Esophagus mucosa (tissue), 1 donor: ENCODE data around the gene ART5. TPM values are rescaled to one million over a fixed set of nuclear protein-coding genes. Genes with fewer than 3 reads are reported as not detected.
"Not testable (repeated sequence)": the region's sequence is repeated elsewhere in the genome, so short reads cannot be mapped to it uniquely, and the experiment has no call there.

Experiments
- ATAC-seq: fragments of 200-7000 bp; cut with Tn5 transposase; one replicate; pipeline ENCODE4 v1.9.1; 2020
- total RNA-seq: library from RNA; stranded (reverse); gene quantifications from one replicate; pipeline ENCODE4 v1.2.4, GENCODE V29; 2023
- donor health status: DM: yes; HTN: yes; CAD: no.

Gene ART5
- total RNA-seq, 1 donor from 2014 or later: not detected

DNA sequence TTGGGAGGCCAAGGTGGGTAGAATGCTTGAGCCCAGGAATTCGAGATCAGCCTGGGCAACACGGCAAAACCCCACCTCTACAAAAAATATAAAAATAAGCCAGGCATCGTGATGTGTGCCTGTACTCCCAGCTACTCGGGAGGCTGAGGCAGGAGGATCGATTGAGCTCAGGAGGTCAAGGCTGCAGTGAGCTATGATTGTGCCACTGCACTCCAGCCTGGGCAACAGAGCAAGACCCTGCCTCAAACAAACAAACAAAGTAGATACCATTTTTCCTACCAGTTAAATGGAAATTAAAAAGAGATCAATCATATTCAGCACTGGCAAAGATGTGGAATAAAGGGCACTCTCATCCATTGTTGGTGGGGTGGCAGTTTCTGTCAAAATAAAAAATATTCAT lies 15.5 kb upstream of the ART5 start:
- not testable (repeated sequence) for ATAC-seq

DNA sequence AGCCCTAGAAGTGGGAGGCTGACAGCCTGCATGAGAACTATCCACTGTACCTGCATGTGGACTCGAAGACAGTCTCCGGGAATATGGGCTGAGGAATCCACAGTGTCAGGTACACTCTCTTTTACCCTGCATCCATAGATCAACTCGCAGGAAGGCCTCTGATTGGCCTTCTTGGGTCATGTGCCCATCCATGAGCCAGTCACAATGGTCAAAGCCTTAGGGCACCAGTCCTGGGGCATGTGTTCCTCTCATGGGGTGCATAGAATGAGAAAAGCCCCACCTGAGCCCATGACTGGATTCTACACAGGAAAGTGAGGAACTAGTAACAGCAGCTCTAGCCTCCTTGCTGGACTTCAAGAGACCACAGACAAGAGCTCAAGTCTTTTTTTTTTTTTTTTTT lies 13.8 kb upstream of the ART5 start:
- no peak for ATAC-seq

DNA sequence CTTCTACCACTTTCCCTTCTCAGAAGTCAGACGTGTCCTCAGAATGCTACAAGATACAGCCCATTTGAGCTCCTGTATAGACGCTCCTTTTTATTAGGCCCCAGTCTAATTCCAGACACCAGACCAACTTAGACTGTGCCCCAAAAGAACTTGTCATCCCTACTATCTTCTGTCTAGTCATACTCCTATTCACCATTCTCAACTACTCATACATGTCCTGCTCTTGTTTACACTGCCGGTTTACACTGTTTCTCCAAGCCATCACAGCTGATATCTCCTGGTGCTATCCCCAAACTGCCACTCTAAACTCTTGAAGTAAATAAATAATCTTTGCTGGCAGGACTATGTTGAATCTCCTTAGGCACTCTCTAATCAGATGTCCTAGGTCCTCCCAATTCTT lies 10.7 kb upstream of the ART5 start:
- ATAC-seq: not testable (repeated sequence)

DNA sequence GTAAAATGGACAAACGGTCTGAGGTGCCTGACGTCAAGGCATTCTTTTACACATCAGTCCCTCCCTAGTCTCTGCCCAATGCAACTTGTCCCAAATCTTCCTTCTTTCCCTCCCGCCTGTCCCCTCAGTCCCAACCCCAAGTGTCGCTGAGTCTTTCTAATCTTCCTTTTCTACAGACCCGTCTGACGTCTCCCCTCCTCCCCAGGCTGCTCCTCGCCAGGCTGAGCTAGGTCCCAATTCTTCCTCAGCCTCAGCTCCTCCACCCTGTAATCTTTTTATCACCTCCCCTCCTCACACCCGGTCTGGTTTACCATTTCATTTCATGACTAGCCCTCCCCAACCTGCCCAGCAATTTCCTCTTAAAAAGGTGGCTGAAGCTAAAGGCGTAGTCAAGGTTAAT lies 7.6 kb upstream of the ART5 start:
- not testable (repeated sequence) for ATAC-seq

DNA sequence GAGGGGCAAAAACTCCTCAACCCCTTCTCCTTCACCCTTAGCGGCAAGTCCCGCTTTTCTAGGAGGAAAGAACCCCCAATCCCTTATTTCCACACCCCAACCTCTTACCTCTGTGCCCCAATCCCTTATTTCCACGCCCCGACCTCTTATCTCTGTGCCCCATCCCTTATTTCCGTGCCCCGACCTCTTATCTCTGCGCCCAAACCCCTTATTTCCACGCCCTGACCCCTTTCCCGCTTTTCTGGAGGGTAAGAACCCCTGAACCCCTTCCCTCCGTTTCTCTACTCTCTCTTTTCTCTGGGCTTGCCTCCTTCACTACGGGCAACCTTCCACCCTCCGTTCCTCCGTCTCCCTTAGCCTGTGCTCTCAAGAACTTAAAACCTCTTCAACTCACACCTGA lies 7.1 kb upstream of the ART5 start:
- ATAC-seq: not testable (repeated sequence)

DNA sequence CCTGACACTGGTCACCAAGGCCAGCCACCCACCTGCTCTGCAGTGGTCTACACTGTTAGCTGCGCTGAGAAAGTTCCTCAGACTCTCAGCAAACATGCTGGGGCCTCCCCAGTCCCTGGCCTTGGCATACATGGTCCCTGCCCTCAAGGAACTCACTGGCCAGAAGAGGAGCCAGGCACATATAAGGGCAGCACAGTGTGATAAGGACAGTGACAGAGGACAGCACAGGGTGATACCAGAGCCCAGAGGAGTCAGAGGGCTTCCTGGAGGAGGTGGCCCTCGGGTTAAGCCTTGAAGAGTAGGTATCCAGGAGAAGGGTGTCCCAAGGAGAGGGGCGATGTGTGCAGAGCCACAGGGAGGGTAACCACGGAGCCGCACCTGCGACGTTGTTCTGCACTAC lies 3.8 kb upstream of the ART5 start:
- no peak for ATAC-seq

DNA sequence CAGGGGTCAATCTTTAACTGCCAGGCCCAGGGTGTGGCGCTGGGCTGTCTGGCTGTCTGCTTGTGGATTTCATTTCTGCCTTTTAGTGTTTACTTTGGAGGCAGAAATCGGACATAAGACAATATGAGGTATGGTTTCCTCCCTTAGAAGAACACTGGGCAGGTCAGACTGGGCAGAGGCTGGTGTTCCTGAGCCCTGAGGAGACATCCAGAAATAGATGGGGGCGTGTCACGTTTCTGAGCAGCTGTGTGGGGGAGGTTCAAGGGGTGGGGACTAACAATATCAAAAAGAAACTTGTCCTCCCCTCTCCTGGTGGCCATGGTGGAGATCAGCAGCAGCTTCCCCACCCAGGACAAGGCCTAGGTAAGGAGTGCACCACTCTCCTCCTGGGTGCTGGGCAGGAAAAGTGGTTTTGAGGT lies 3.0 kb upstream of the ART5 start, which contains the start of gene ART1:
Gene ART1 (plus strand): TSS at position 312 of the 419 bp plus-strand sequence. CDS start 14,086 bp downstream, outside the sequence.
- no peak for ATAC-seq

DNA sequence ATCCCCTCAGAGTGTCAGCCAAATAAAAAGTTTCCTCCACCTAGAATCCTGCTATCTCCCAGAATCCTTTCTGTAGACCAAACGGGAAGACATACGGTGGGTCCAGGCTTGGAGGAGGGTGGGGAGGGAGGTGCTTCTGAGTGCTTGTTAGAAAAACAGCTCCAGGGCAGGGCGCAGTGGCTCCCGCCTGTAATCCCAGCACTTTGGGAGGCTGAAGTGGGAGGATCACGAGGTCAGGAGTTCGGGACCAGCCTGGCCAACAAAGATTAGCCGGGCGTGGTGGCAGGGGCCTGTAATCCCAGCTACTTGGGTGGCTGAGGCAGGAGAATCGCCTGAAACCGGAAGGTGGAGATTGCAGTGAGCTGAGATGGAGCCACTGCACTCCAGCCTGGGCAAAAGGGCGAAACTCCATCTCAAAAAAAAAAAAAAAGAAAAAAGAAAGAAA lies 1.3 kb upstream of the ART5 start:
- not testable (repeated sequence) for ATAC-seq

DNA sequence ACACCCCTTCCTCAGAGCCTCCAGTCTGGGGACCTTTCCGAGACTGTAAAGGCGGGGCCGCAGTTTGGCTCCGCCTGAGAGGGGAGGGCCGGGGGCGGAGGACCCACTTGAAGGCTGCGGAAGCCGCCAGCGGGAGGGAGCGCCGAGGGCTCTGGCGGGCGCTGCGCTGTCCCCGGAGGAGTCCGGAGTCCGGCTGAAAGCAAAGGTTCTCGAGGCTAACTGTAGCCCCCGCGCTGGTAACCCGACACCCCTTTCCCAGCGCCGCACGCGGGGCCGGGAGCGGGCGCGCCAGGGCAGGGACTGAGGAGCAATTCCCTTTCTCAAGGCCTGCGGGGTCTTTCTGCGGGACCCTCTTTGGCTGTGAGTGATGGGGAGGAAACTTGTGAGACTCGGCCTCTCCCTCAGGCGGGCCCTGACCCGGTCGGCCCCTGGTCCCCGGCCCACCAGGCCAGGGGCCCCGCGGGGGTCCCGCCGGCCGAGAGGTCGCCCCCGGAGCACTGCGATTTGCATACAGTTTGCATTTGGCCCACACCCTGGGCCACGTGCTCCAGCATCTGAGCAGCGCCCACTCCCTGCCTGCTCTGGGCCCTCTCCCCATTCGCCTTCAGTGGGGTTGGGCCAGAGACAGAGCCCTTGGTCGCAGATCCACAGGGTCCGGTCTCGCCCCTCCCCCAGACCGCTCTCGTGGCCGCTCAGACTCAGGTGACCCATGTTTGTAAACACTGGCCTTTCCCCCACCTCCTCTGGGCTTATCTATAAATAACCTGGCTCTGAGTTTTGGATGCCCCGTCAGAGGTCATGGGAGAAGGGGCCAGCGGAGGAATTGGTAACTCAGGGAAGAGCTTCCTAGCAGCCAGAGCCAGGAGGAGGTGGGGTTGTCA lies 519 bp upstream of the ART5 start:
- ATAC-seq: peak; percentile 67

DNA sequence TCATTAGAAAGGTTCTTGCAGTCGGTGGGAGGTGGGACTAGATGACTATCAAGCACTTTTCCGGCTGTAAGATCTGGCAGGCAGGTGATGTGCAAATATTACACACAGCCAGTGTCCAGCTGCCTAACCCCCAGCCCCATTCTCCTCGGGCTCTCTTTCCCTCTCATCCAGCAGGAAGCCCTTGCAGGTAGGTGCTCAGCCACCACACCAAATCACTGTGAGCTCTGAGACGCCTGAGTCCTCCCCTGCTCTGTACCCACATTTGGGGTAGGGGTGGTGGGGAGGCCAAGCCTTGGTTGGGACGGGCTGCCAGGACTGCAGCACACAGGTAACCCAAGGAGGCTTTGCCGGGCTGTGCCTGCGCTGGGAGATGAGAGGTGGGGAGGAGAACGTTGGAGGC lies 601 bp downstream of the ART5 start:
- ATAC-seq: no peak

DNA sequence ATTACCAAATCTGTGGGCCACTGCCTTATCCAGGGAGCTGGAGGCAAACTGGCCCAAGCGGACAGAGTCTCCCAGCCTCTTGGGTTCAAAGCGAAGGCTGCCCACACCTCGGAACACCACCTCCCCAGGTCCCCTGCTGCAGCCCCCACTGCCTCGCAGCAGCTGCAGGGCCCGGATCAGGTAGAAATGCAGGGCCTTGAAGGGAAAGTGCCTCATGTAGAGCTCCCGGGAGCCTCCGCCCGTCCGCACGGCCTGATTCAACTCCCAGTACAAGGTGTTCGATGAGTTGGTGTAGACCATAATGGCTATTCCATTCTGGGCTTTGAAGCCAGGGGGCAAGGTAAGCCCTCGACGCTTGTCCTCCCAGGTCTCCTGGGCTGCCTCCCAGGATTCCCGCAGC lies 2.0 kb downstream of the ART5 start:
- no peak for ATAC-seq

DNA sequence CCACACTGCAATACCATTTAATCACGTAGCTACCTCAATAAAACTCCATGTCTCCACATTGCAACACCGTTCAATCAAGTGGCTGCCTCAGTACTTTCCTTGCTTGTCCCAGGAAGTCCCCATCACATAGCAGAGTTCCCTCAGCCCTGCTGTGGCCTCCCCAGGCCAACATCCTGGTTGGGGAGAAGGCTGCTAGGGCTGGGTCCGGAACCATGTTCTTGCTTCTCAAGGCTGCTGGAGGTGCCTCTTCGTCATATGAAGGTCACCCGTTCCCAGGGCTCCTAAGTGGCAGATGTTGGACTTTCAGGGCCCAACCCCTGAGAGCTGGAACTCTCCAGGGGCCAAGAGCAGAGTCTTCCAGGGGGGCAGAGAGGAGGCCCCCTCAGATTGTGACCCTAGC lies 3.3 kb downstream of the ART5 start:
- no peak for ATAC-seq

DNA sequence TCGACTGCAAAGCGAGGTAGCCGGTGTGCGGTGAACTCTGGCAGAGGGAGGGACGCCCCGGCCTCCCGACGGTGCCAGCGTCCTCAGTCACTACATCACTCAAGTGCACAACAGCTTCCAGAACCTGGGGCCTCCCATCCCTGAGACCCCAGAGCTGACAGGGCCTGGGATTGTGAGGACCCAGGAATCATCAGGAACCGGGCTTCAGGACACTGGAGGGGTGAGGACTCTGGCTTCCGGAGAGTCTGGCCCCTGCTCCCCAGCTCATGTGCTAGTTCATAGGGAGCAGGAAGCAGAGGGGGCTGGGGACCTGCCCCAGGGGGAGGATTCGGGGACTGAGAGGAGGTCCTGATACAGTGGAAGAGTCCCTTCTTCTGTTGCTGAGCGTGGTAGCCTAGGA lies 4.6 kb downstream of the ART5 start:
- no peak for ATAC-seq

DNA sequence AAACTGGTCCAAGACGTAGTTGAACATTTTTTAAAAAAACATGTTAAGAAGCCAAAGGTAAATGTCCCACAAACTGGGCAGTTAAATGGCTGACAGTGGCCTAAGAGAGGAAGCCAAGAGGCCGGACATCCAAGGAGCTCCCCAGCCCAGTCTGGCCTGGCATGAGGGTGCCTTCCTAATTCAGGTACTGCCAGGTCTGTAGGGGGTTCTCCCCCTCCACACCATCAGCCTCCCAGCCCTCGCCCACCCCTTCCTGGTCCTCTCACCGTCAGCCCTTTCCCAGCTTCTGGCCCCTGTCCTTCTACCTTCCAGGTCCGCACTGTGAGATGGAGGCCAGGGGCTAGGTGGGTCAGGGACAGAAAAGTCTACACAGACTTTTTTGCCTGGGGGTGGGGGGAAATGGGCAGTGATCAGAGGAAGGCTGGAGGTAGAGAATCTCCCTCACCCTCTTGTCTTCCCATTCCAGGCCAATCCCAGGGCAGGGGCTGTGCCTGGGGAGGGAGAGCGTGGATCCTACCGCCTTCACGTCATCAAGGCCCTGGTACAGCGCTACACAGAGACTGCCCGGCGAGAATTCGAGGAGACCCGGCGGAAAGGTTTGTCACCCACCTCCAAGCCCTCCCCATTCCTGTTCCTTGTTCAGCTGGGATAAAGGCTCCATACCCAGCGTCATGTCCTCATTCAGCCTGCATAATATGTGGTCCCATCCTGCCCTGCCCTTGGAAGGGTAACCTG lies 6.0 kb downstream of the ART5 start:
- no peak for ATAC-seq

DNA sequence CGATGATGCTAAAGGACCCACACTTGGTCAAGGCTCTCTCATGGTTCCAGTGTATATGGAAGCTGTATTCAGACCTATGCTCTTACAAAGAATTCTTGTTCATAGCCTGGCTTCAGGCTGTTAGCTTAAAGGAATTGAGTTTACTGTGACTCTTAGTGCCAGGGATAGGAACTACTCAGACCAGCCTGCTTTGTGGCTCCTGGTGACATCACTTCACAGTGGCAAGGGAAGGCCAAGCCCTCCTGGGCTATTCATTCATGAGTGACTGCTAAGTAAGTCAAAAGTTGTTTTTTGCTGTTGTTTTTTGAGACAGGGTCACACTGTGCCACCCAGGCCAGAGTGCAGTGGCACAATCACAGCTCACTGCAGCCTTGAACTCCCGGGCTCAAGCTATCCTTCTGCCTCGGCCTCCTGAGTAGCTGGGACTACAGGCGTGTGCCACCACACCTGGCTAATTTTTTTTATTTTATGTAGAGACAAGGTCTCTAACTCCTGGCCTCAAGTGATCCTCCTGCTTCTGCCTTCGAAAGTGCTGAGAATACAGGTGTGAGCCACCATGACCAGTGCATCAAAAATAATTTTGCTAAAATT lies 9.6 kb downstream of the ART5 start:
- no peak for ATAC-seq

DNA sequence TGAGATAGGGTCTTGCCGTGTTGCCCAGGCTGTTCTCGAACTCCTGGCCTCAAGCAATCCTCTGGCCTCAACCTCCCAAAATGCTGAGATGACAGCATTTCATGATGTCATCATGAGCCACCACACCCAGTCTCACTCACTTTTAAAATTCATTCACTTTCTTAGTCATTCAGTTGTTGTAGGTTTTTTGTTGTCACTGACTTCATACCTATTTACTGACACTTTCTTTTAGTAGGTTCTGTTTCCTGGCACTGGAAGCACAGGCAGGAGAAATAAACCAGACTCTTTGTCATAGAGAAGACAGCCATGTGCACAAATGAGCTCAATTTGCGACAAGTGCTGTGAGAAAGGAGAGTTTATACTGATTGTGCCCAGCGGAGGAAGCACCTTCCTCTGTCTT lies 10.5 kb downstream of the ART5 start:
- no peak for ATAC-seq

DNA sequence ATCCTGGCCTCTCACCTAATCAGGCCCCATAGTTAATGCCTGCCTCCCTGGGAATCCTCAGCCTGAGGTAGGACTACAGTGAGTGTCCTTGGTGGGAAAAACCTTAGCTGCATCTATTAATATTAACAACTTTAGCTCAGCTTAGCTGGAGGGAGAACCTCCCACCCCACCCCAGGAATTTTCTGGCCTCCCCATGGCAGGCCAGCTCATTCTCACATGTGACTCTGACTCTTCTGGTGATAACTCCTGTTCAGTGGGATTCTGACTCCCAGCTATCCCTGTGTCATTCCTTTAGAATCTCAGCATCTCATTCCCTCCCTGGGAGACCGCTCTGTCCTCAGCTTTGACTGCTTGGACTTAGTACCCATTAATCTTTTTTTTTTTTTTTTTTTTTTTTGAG lies 14.5 kb downstream of the ART5 start:
- no peak for ATAC-seq

DNA sequence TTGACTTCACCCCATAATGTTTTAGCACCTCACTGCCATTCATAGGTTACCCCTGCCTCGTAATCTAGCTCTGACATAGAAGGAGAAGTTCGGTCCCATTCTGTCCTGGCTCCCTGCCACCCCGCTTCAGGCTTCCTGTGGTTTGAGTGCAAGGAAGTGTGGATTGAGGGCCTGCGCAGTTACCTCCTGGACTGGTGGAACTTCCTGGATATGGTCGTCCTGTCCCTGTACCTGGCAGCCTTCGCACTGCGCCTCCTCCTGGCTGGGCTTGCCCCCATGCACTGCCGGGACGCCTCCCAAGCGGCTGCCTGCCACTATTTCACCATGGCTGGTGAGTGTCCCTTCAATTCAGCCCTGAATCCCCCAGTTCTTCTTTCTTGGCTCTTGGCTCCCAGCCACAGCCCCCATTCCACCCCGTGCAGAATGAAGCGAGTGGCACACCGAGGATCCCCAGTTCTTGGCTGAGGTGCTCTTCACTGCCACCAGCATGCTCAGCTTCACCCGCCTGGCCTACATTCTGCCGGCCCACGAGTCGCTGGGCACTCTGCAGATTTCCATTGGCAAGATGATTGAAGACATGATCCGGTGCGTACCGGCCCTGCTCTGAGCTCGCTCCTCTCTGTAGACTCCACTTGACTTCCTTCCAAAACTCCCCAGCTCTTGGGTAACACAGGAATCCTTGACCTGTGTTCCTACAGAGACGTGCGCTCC lies 15.4 kb downstream of the ART5 start:
- ATAC-seq: no peak

DNA sequence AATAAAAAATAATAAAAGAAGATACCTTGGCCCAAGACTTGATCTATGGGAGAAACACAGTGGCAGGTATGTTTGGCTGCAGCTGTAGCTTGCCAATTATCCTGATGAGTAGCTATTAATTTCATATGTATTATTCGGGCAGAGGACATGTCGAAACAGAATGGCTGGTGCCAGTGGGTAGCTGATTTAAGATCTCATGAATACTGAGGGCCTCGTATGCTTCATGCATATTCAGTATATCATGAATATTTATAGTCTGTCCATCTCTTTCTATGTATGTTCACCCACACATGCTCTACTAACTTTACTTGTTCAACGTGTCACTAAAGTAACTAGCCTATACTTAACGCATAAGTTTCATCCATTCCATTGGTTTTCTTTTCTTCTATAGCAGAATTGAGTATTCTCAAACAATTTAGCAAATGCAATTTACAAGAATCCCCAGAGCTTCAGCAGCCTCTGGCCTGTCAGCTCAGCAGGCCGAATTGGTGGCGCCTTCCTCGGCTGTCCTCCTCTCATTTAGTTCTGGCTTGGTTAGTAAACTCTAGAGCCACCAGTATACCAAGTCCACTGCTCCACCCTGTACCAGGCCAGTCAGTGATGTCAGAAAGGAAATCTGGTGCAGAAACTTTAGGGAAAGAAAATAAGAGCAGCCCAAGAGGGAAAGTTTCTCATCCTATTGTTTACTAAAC lies 17.9 kb downstream of the ART5 start:
- ATAC-seq: no peak

DNA sequence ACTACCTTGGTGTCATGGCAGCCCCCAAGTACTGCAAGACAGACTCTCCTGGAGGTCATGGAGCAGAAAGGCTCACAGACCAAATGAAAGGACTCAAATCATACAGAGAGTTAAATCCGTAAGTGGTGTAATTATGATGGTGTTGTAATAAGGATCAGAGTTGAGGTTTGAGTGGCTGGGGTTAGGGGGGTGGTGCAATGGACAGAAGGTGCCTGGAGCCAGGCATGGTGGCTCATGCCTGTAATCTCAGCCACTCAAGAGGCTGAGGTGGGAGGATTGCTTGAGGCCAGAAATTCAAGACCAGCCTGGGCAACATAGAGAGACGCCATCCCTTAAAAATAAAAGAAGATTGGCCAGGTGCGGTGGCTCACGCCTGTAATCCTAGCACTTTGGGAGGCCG lies 18.7 kb downstream of the ART5 start:
- ATAC-seq: no peak

DNA sequence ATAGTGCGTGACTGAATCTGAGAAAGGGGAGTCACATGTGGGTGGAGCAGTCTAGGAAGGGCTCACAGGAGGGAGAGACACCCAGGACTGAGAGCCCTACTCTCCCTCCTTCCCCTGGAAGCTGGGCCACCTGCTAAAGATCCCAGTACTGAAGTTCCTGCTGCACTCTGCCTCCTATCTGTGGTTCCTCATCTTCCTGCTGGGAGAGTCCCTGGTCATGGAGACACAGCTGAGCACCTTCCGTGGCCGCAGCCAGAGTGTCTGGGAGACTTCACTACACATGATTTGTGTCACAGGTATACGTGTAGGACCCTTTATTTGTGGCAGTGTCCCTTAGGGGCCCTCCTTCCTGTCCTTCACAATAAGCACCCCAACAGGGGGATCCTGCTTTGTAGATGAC lies 19.3 kb downstream of the ART5 start:
- ATAC-seq: no peak

DNA sequence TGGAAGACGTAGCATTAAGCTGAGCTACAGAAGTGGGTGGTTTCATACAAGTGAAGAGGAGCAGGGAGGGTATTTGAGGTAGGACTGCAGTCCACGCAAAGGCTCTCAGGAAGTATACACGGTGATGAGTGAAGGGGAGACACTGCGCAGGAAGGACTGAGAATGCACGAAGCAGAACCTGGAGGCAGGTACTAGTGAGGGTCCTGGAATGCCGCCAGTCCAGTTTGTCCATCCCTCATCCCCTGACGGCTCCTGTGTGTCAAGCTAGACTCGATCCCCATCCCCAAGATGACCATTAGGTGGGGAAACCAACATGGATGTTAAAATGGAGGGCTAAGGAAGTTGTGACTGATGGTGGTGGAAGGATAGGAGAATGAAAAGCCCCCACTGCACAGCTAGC lies 23.8 kb downstream of the ART5 start:
- no peak for ATAC-seq
